Nephron progenitor cell (in vitro differentiated cells): ENCODE data around the gene CELF1.

Source experiments
- DNase-seq: peaks from one replicate; pipeline ENCODE4 v3.0.0; 2021
- H3K27ac Mint-ChIP-seq: 2 replicates; pipeline ENCODE4 v1.8.0; 2021; ENCODE audit warnings: mild to moderate bottlenecking, moderate library complexity, mixed read lengths
- H3K27me3 Mint-ChIP-seq: 2 replicates; pipeline ENCODE4 v1.8.0; 2021; ENCODE audit warnings: mild to moderate bottlenecking, low read depth, mixed read lengths; ENCODE audit not compliant: poor library complexity
- H3K36me3 Mint-ChIP-seq: 2 replicates; pipeline ENCODE4 v1.8.0; 2021; ENCODE audit warnings: low read depth, mixed read lengths
- H3K4me1 Mint-ChIP-seq: 2 replicates; pipeline ENCODE4 v1.8.0; 2021; ENCODE audit warnings: mixed read lengths
- H3K4me3 Mint-ChIP-seq: 2 replicates; pipeline ENCODE4 v1.8.0; 2021; ENCODE audit warnings: mild to moderate bottlenecking, moderate library complexity, mixed read lengths
- H3K9me3 Mint-ChIP-seq: 2 replicates; pipeline ENCODE4 v1.8.0; 2021; ENCODE audit warnings: mild to moderate bottlenecking, moderate library complexity, mixed read lengths
- CTCF ChIP-seq: fragments of 200-600 bp; sonication (generic); IDR thresholded peaks from 2 replicates; pipeline ENCODE4 v1.5.0; 2021; ENCODE audit warnings: antibody characterized with exemption

The CELF1 gene

GRCh38 chr11:47507563-47508239, 45.2 kb downstream of the CELF1 start:
- no peaks in the 10 kb centered on the region for H3K9me3 Mint-ChIP-seq
- H3K36me3 Mint-ChIP-seq = peaks cover 52% of the 10 kb centered on the region
- H3K27me3 Mint-ChIP-seq = no peaks in the 10 kb centered on the region
- TF ChIP-seq CTCF = no peak
- DNase-seq = no peak
- H3K27ac Mint-ChIP-seq = peak overlapping the region; percentile 75
- H3K4me1 Mint-ChIP-seq = peaks cover 72% of the 10 kb centered on the region
- no peak overlapping the region for H3K4me3 Mint-ChIP-seq

GRCh38 chr11:47506795-47507562, 46.0 kb downstream of the CELF1 start:
- H3K9me3 Mint-ChIP-seq = no peaks in the 10 kb centered on the region
- peaks cover 57% of the 10 kb centered on the region for H3K36me3 Mint-ChIP-seq
- H3K27ac Mint-ChIP-seq = peak overlapping the region; percentile 75
- no peak for TF ChIP-seq CTCF
- peaks cover 69% of the 10 kb centered on the region for H3K4me1 Mint-ChIP-seq
- no peak for DNase-seq
- no peaks in the 10 kb centered on the region for H3K27me3 Mint-ChIP-seq
- no peak overlapping the region for H3K4me3 Mint-ChIP-seq

GRCh38 chr11:47506373-47506772, 46.6 kb downstream of the CELF1 start:
- no peak overlapping the region for H3K4me3 Mint-ChIP-seq
- H3K27me3 Mint-ChIP-seq = no peaks in the 10 kb centered on the region
- H3K4me1 Mint-ChIP-seq = peaks cover 67% of the 10 kb centered on the region
- no peak for TF ChIP-seq CTCF
- peaks cover 52% of the 10 kb centered on the region for H3K36me3 Mint-ChIP-seq
- DNase-seq = no peak
- H3K9me3 Mint-ChIP-seq = no peaks in the 10 kb centered on the region
- peak overlapping the region; percentile 75 for H3K27ac Mint-ChIP-seq

GRCh38 chr11:47504910-47505309, 48.0 kb downstream of the CELF1 start:
- peaks cover 50% of the 10 kb centered on the region for H3K36me3 Mint-ChIP-seq
- no peak for DNase-seq
- H3K4me1 Mint-ChIP-seq = peaks cover 74% of the 10 kb centered on the region
- no peak for TF ChIP-seq CTCF
- H3K4me3 Mint-ChIP-seq = no peak overlapping the region
- H3K27ac Mint-ChIP-seq = peak overlapping the region; percentile 95
- H3K9me3 Mint-ChIP-seq = no peaks in the 10 kb centered on the region
- H3K27me3 Mint-ChIP-seq = no peaks in the 10 kb centered on the region

- no peaks in the 10 kb centered on the region for H3K27me3 Mint-ChIP-seq
- DNase-seq = no peak
- peaks cover 66% of the 10 kb centered on the region for H3K4me1 Mint-ChIP-seq
- peaks cover 42% of the 10 kb centered on the region for H3K36me3 Mint-ChIP-seq
- H3K27ac Mint-ChIP-seq = peak overlapping the region; percentile 64
- H3K4me3 Mint-ChIP-seq = no peak overlapping the region
- H3K9me3 Mint-ChIP-seq = no peaks in the 10 kb centered on the region
- no peak for TF ChIP-seq CTCF
Observed at GRCh38 chr11:47503227-47503626, 49.7 kb downstream of the CELF1 start.
